Mesangial cell (primary cell): ENCODE results near the gene SNX14. TPM values are rescaled to one million over a fixed set of nuclear protein-coding genes. Genes with fewer than 3 reads are reported as not detected.

ENCODE experiments used
- total RNA-seq: library from RNA; depleted of rRNA; stranded (reverse); fragments of >200 nt; gene quantifications from 2 replicates; pipeline ENCODE4 v1.2.3, GENCODE V29; 2015

Gene SNX14
- total RNA-seq = 60.0 and 60.8 TPM in 2 replicates

GRCh38 chr6:85593438-85594196, at the start of gene SNX14:
TSS of gene SNX14 (minus strand) at chr6:85593858. CDS start at chr6:85593718, 140 bp downstream.

GRCh38 chr6:85642774-85643536, 49.3 kb upstream of the SNX14 start, which contains the start of gene SYNCRIP:
TSS of gene SYNCRIP (minus strand) at chr6:85642886. CDS start at chr6:85641439, 1,447 bp downstream.

Other genes starting within 250 kb of the SNX14 start
- 49.2 and 186 TPM in 2 replicates for gene NT5E, start 143.8 kb downstream of the SNX14 start, total RNA-seq
- 30.9 and 56.2 TPM in 2 replicates for gene SYNCRIP, start 49.0 kb upstream of the SNX14 start, total RNA-seq